ENCODE measurements around the gene ACAP3.

DNA sequence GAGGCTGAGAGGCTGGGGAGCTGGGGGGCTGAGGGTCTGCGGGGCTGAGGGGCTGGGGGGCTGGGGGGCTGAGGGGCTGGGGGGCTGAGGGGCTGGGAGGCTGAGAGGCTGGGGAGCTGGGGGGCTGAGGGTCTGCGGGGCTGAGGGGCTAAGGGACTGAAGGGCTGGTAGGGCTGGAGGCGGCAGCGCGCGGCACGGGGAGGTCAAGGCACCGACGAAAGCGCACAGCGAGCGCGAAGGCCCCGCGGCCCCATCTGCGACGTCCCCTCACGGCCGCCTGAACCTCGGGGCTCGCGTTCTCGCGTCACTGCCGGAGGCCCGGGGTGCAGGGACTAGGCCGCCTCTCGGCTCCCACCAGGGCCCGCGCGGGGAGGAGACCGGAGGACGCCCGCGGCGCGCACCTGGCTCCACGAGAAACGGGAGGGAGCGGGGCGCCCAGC is 16.4 kb upstream of the ACAP3 start:
- TF ChIP-seq, protein P1, sequence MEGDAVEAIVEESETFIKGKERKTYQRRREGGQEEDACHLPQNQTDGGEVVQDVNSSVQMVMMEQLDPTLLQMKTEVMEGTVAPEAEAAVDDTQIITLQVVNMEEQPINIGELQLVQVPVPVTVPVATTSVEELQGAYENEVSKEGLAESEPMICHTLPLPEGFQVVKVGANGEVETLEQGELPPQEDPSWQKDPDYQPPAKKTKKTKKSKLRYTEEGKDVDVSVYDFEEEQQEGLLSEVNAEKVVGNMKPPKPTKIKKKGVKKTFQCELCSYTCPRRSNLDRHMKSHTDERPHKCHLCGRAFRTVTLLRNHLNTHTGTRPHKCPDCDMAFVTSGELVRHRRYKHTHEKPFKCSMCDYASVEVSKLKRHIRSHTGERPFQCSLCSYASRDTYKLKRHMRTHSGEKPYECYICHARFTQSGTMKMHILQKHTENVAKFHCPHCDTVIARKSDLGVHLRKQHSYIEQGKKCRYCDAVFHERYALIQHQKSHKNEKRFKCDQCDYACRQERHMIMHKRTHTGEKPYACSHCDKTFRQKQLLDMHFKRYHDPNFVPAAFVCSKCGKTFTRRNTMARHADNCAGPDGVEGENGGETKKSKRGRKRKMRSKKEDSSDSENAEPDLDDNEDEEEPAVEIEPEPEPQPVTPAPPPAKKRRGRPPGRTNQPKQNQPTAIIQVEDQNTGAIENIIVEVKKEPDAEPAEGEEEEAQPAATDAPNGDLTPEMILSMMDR (IDR thresholded peaks at IDR 0.05) = no peak
- TF ChIP-seq POLR2AphosphoS5 (IDR thresholded peaks at IDR 0.05) (no peak), POLR2A (IDR thresholded peaks at IDR 0.05) (no peak)

Data from prostate gland (tissue), 2 donors.